Activated T-helper 9 cell treated with anti-CD3 and anti-CD28 coated beads, Interleukin-2, amount 50 U/mL, for 16 hours (primary cell): ENCODE results near the gene ITGB3.
"Not testable (repeated sequence)": the region's sequence is repeated elsewhere in the genome, so short reads cannot be mapped to it uniquely, and the experiment has no call there.

Experiments used
- DNase-seq: peaks from one replicate; pipeline ENCODE4 v3.0.0-alpha.2; 2020; ENCODE audit warnings: low read depth

The ITGB3 gene

GRCh38 chr17:47244697-47245096 lies 8.9 kb upstream of the ITGB3 start:
- DNase-seq = no peak

GRCh38 chr17:47246120-47246519 lies 7.5 kb upstream of the ITGB3 start:
- no peak for DNase-seq

- no peak for DNase-seq
These were observed 2.8 kb upstream of the ITGB3 start for GRCh38 chr17:47250855-47251254.

GRCh38 chr17:47251421-47251940 lies 2.1 kb upstream of the ITGB3 start:
- no peak for DNase-seq

GRCh38 chr17:47252209-47252608 lies 1.4 kb upstream of the ITGB3 start:
- DNase-seq = no peak

- DNase-seq = no peak
These were observed 688 bp upstream of the ITGB3 start for GRCh38 chr17:47252766-47253512.

- DNase-seq = no peak
These were observed 846 bp downstream of the ITGB3 start for GRCh38 chr17:47254403-47254943.

GRCh38 chr17:47257651-47258339 lies 4.2 kb downstream of the ITGB3 start:
- DNase-seq = no peak

- no peak for DNase-seq
These were observed 9.0 kb downstream of the ITGB3 start for GRCh38 chr17:47262586-47262985.

GRCh38 chr17:47264166-47264565 lies 10.5 kb downstream of the ITGB3 start:
- DNase-seq = no peak

GRCh38 chr17:47265983-47266541 lies 12.4 kb downstream of the ITGB3 start:
- DNase-seq = no peak

- no peak for DNase-seq
These were observed 13.2 kb downstream of the ITGB3 start for GRCh38 chr17:47266782-47267181.

GRCh38 chr17:47267354-47267828 lies 13.8 kb downstream of the ITGB3 start:
- DNase-seq = no peak

- DNase-seq = not testable (repeated sequence)
These were observed 15.3 kb downstream of the ITGB3 start for GRCh38 chr17:47268964-47269363.

GRCh38 chr17:47269561-47270280 lies 16.1 kb downstream of the ITGB3 start:
- not testable (repeated sequence) for DNase-seq

- DNase-seq = no peak
These were observed 17.5 kb downstream of the ITGB3 start for GRCh38 chr17:47270946-47271705.

GRCh38 chr17:47272491-47272890 lies 18.9 kb downstream of the ITGB3 start:
- DNase-seq = no peak

- DNase-seq = no peak
These were observed 19.6 kb downstream of the ITGB3 start for GRCh38 chr17:47273245-47273644.

- no peak for DNase-seq
These were observed 20.9 kb downstream of the ITGB3 start for GRCh38 chr17:47274319-47275069.

GRCh38 chr17:47275245-47275984 lies 21.8 kb downstream of the ITGB3 start:
- no peak for DNase-seq
